HEK293 (cell line): ENCODE data around the gene APBA1.

Experiments
- CTCF ChIP-seq: fragments of 450-650 bp; formaldehyde crosslinking; IDR thresholded peaks from 2 replicates; pipeline ENCODE4 v1.5.1; 2016; ENCODE audit warnings: missing biosample characterization, missing genetic modification characterization
- PRDM10 ChIP-seq: fragments of 450-650 bp; formaldehyde crosslinking; IDR thresholded peaks from 2 replicates; pipeline ENCODE4 v1.5.1; 2016; ENCODE audit warnings: missing biosample characterization, missing genetic modification characterization
- TCF7L2 ChIP-seq: IDR thresholded peaks from 2 replicates; pipeline ENCODE4 v1.6.1; 2011; ENCODE audit warnings: low read depth, mild to moderate bottlenecking, inconsistent platforms, low read length, moderate library complexity, borderline replicate concordance
- YY1 ChIP-seq: fragments of 450-650 bp; formaldehyde crosslinking; IDR thresholded peaks from 2 replicates; pipeline ENCODE4 v1.5.1; 2018; ENCODE audit warnings: missing biosample characterization, missing genetic modification characterization
- ZBTB1 ChIP-seq: fragments of 450-650 bp; formaldehyde crosslinking; IDR thresholded peaks from 2 replicates; pipeline ENCODE4 v1.5.1; 2016; ENCODE audit warnings: missing biosample characterization, missing genetic modification characterization
- ZBTB10 ChIP-seq: fragments of 450-650 bp; formaldehyde crosslinking; IDR thresholded peaks from 2 replicates; pipeline ENCODE4 v1.5.1; 2016; ENCODE audit warnings: missing biosample characterization, missing genetic modification characterization
- ZBTB8A ChIP-seq: fragments of 450-650 bp; formaldehyde crosslinking; IDR thresholded peaks from 2 replicates; pipeline ENCODE4 v1.5.1; 2016; ENCODE audit warnings: missing biosample characterization, missing genetic modification characterization
- ZNF121 ChIP-seq: fragments of 450-650 bp; formaldehyde crosslinking; IDR thresholded peaks from 2 replicates; pipeline ENCODE4 v1.5.1; 2016; ENCODE audit warnings: missing biosample characterization, missing genetic modification characterization
- ZNF239 ChIP-seq: fragments of 450-650 bp; formaldehyde crosslinking; IDR thresholded peaks from 2 replicates; pipeline ENCODE4 v1.5.1; 2016; ENCODE audit warnings: missing biosample characterization, missing genetic modification characterization
- ZNF302 ChIP-seq: fragments of 450-650 bp; formaldehyde crosslinking; IDR thresholded peaks from 2 replicates; pipeline ENCODE4 v1.5.1; 2016; ENCODE audit warnings: missing biosample characterization, missing genetic modification characterization, low read depth
- ZNF366 ChIP-seq: fragments of 450-650 bp; formaldehyde crosslinking; conservative IDR thresholded peaks from 2 replicates; pipeline ENCODE4 v1.5.1; 2016; ENCODE audit warnings: missing biosample characterization, missing genetic modification characterization
- ZNF768 ChIP-seq: fragments of 450-650 bp; formaldehyde crosslinking; IDR thresholded peaks from 2 replicates; pipeline ENCODE4 v1.5.1; 2018; ENCODE audit warnings: missing biosample characterization, mild to moderate bottlenecking, missing genetic modification characterization
- ZXDB ChIP-seq: fragments of 450-650 bp; formaldehyde crosslinking; IDR thresholded peaks from 2 replicates; pipeline ENCODE4 v1.5.1; 2016; ENCODE audit warnings: missing biosample characterization, missing genetic modification characterization

- TF ChIP-seq CTCF: no peak
- no peak for TF ChIP-seq YY1 (tag by site-specific recombination)
- no peak for TF ChIP-seq ZNF768 (tag by site-specific recombination)
- TF ChIP-seq ZBTB10 (tag by site-specific recombination): no peak
- TF ChIP-seq ZXDB: no peak
- TF ChIP-seq ZBTB1 (tag by site-specific recombination): no peak
- no peak for TF ChIP-seq ZNF239 (tag by site-specific recombination)
- no peak for TF ChIP-seq PRDM10 (tag by site-specific recombination)
- TF ChIP-seq ZNF121 (tag by site-specific recombination): no peak
- TF ChIP-seq ZNF366 (tag by site-specific recombination): no peak
- no peak for TF ChIP-seq ZBTB8A
- no peak for TF ChIP-seq ZNF302 (tag by site-specific recombination)
- TF ChIP-seq TCF7L2: no peak
These were observed 117.2 kb downstream of the APBA1 start for GRCh38 chr9:69554945-69555344.
